PC-3 (cell line): Measurements from ENCODE around the gene MAS1.

Experiments used
- EZH2phosphoT487 ChIP-seq: fragments of 300-600 bp; sonication (generic); IDR thresholded peaks from 2 replicates; pipeline ENCODE4 v1.6.1; 2018; ENCODE audit warnings: mild to moderate bottlenecking, antibody characterized with exemption, low read length, borderline replicate concordance
- TF ChIP-seq, protein P1 (sequence below): fragments of 300-600 bp; sonication (generic); conservative IDR thresholded peaks from 2 replicates; pipeline ENCODE4 v1.5.1; 2017; ENCODE audit warnings: antibody characterized with exemption, low read depth, mild to moderate bottlenecking, low read length

DNA sequence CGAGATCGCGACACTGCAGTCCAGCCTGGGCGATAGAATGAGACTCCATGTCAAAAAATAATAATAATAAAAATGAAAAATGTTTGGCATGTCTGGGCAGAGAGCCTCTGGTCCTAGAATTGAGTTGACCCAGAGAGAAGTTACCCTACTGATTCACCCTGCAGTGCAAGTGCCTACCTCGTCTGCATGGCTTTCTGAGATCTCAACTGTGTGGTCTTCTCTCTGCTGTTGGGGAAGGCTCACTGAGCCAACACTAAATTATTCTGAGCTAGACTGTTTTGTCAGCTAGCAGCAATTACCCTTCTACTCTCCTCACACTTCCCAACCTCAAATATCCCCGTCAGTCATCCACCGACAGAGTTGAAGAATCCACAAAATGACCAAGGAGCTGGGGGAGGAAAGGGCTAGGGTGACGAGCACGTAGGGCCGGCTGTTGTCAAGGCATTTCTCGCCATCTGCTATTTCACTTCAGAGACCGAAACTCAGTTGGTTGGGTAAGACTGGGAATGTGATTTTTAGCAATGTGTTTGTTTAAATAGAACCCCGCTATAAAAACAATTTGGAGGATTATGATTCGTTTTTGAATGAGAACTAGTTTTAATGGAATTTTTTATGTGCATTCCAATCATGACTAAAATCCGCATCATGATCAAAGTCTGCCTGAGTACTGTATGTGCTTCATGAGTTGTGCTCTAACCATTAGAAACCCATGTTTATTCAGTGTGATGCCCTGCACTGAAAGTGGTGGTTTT, 9.4 kb downstream of the MAS1 start:
- TF ChIP-seq, protein P1, sequence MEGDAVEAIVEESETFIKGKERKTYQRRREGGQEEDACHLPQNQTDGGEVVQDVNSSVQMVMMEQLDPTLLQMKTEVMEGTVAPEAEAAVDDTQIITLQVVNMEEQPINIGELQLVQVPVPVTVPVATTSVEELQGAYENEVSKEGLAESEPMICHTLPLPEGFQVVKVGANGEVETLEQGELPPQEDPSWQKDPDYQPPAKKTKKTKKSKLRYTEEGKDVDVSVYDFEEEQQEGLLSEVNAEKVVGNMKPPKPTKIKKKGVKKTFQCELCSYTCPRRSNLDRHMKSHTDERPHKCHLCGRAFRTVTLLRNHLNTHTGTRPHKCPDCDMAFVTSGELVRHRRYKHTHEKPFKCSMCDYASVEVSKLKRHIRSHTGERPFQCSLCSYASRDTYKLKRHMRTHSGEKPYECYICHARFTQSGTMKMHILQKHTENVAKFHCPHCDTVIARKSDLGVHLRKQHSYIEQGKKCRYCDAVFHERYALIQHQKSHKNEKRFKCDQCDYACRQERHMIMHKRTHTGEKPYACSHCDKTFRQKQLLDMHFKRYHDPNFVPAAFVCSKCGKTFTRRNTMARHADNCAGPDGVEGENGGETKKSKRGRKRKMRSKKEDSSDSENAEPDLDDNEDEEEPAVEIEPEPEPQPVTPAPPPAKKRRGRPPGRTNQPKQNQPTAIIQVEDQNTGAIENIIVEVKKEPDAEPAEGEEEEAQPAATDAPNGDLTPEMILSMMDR: no peak
- TF ChIP-seq EZH2phosphoT487: no peak
